H1 (cell line): ENCODE measurements around the gene ZMIZ1. TPM values are rescaled to one million over a fixed set of nuclear protein-coding genes. Genes with fewer than 3 reads are reported as not detected.

Source experiments
- CTCF ChIA-PET: fragments of 300-600 bp; sonication (Branson Sonifier 250); formaldehyde crosslinking; loops from one replicate; lab custom pipeline; 2021; ENCODE audit not compliant: partially characterized antibody; lab: Charles Lee
- POLR2A ChIA-PET: fragments of 300-600 bp; sonication (Branson Sonifier 250); formaldehyde crosslinking; loops from one replicate; lab custom pipeline; 2021; ENCODE audit warnings: inconsistent platforms; ENCODE audit not compliant: partially characterized antibody; lab: Charles Lee
- DNase-seq, 2 experiments: peaks; one replicate each; pipeline versions ENCODE4 v3.0.0 to v3.0.0-alpha.2; 2010 to 2022; ENCODE audit warnings: low spot score in 2 of 2, low read depth in 1 of 2, mixed read lengths in 1 of 2
- FAIRE-seq: peaks from 2 replicates; lab custom pipeline; 2011; peaks lifted over from hg19 to GRCh38; lab: Jason Lieb, UNC
- H2AFZ ChIP-seq: 2 replicates; pipeline ENCODE4 v1.8.1; 2012; ENCODE audit warnings: low read length, inconsistent platforms
- H2AK5ac ChIP-seq: 2 replicates; pipeline ENCODE4 v1.6.1; 2013; ENCODE audit warnings: low read depth, low read length
- H2BK120ac ChIP-seq: replicated peaks from 2 replicates; pipeline ENCODE3; 2013; ENCODE audit warnings: low read depth, low read length, inconsistent platforms
- H2BK12ac ChIP-seq: 2 replicates; pipeline ENCODE4 v1.6.1; 2013; ENCODE audit warnings: low read depth, low read length
- H2BK15ac ChIP-seq: 2 replicates; pipeline ENCODE4 v1.6.1; 2013; ENCODE audit warnings: low read length
- H2BK20ac ChIP-seq: 2 replicates; pipeline ENCODE4 v1.6.1; 2013; ENCODE audit warnings: low read length
- H2BK5ac ChIP-seq: 2 replicates; pipeline ENCODE4 v1.6.1; 2013; ENCODE audit warnings: low read depth, low read length
- H3K14ac ChIP-seq: 2 replicates; pipeline ENCODE4 v1.6.1; 2013; ENCODE audit warnings: inconsistent platforms; ENCODE audit not compliant: insufficient read length
- H3K18ac ChIP-seq: 2 replicates; pipeline ENCODE4 v1.6.1; 2013; ENCODE audit warnings: low read length; ENCODE audit errors: extremely low read depth
- H3K23ac ChIP-seq: 2 replicates; pipeline ENCODE4 v1.6.1; 2013; ENCODE audit warnings: inconsistent platforms; ENCODE audit not compliant: insufficient read length
- H3K23me2 ChIP-seq: 2 replicates; pipeline ENCODE4 v1.6.1; 2013; ENCODE audit warnings: low read depth, low read length
- H3K27ac ChIP-seq: 2 replicates; pipeline ENCODE4 v1.6.1; 2011; ENCODE audit warnings: low read depth, low read length, inconsistent platforms
- H3K27me3 ChIP-seq, 4 experiments: replicated peaks in 1 of 4; 1 replicate in 1 of 4; 2 replicates in 3 of 4; pipeline versions ENCODE4 v1.6.1 to v1.8.1; 2011 to 2013; ENCODE audit warnings: low read length in 3 of 4, mild to moderate bottlenecking in 3 of 4, inconsistent platforms in 2 of 4, mixed read lengths in 2 of 4, moderate library complexity in 1 of 4; ENCODE audit not compliant: control insufficient read depth in 3 of 4, insufficient read depth in 3 of 4; ENCODE audit errors: extremely low read depth in 1 of 4
- H3K36me3 ChIP-seq, 4 experiments: 2 replicates each; pipeline versions ENCODE4 v1.6.1 to v1.8.1; 2011 to 2013; ENCODE audit warnings: mild to moderate bottlenecking in 4 of 4, low read length in 3 of 4, moderate library complexity in 2 of 4, control low read depth in 1 of 4, inconsistent platforms in 1 of 4; ENCODE audit not compliant: insufficient read depth in 4 of 4, control insufficient read depth in 2 of 4
- H3K4ac ChIP-seq: replicated peaks from 2 replicates; pipeline ENCODE3; 2013; ENCODE audit warnings: low read length, low read depth, mixed read lengths, inconsistent platforms; ENCODE audit not compliant: insufficient read length
- H3K4me1 ChIP-seq, 4 experiments: replicated peaks in 1 of 4; 1 replicate in 1 of 4; 2 replicates in 3 of 4; pipeline versions ENCODE4 v1.6.1 to v1.8.1; 2011 to 2013; ENCODE audit warnings: low read length in 3 of 4, inconsistent platforms in 2 of 4, mixed read lengths in 1 of 4; ENCODE audit not compliant: insufficient read depth in 4 of 4, control insufficient read depth in 3 of 4
- H3K4me2 ChIP-seq, 2 experiments: 2 replicates each; pipeline versions ENCODE4 v1.6.1 to v1.8.1; 2011 to 2013; ENCODE audit warnings: low read depth in 2 of 2, low read length in 2 of 2, control low read depth in 1 of 2, inconsistent platforms in 1 of 2, mild to moderate bottlenecking in 1 of 2; ENCODE audit not compliant: insufficient read depth in 1 of 2
- H3K4me3 ChIP-seq, 4 experiments: fragments of 200-600, 300-600 bp in 1 of 4; sonication (generic), shearing (Covaris generic), sonication (Bioruptor Twin) in 1 of 4; 2 replicates each; pipeline versions ENCODE4 v1.5.1 to v1.8.1; 2011 to 2016; ENCODE audit warnings: low read length in 4 of 4, low read depth in 3 of 4, control low read depth in 2 of 4, inconsistent platforms in 2 of 4, mild to moderate bottlenecking in 2 of 4, mixed read lengths in 1 of 4, moderate library complexity in 1 of 4; ENCODE audit not compliant: insufficient read depth in 2 of 4; ENCODE audit errors: extremely low read depth in 1 of 4
- H3K56ac ChIP-seq: replicated peaks from 2 replicates; pipeline ENCODE3; 2013; ENCODE audit warnings: low read depth, mild to moderate bottlenecking, mixed read lengths, low read length, inconsistent platforms; ENCODE audit not compliant: insufficient read length
- H3K79me1 ChIP-seq: 2 replicates; pipeline ENCODE4 v1.6.1; 2013; ENCODE audit warnings: low read depth, low read length, control low read depth
- H3K79me2 ChIP-seq, 2 experiments: 2 replicates each; pipeline versions ENCODE4 v1.6.1 to v1.8.1; 2012 to 2013; ENCODE audit warnings: low read length in 2 of 2, mild to moderate bottlenecking in 2 of 2, inconsistent platforms in 1 of 2; ENCODE audit not compliant: insufficient read depth in 2 of 2, control insufficient read depth in 1 of 2
- H3K9ac ChIP-seq, 4 experiments: replicated peaks in 1 of 4; 1 replicate in 1 of 4; 2 replicates in 3 of 4; pipeline versions ENCODE4 v1.6.1 to v1.8.1; 2011 to 2013; ENCODE audit warnings: low read depth in 3 of 4, low read length in 3 of 4, control low read depth in 2 of 4, mild to moderate bottlenecking in 2 of 4, moderate library complexity in 2 of 4, inconsistent platforms in 1 of 4; ENCODE audit errors: extremely low read depth in 1 of 4
- H3K9me3 ChIP-seq, 2 experiments: 2 replicates each; pipeline versions ENCODE4 v1.6.1 to v1.8.1; 2012 to 2013; ENCODE audit warnings: mild to moderate bottlenecking in 2 of 2, moderate library complexity in 2 of 2, control low read depth in 1 of 2, inconsistent platforms in 1 of 2, low read depth in 1 of 2, low read length in 1 of 2, mixed read lengths in 1 of 2; ENCODE audit not compliant: insufficient read depth in 2 of 2
- H4K20me1 ChIP-seq, 2 experiments: replicated peaks in 1 of 2; 2 replicates each; pipeline versions ENCODE3 to v1.8.1; 2011 to 2013; ENCODE audit warnings: inconsistent platforms in 2 of 2, low read length in 2 of 2, mild to moderate bottlenecking in 1 of 2; ENCODE audit not compliant: insufficient read depth in 2 of 2, control insufficient read depth in 1 of 2
- H4K5ac ChIP-seq: 2 replicates; pipeline ENCODE4 v1.6.1; 2013; ENCODE audit warnings: low read length, low read depth, mixed read lengths, inconsistent platforms; ENCODE audit not compliant: insufficient read length
- H4K8ac ChIP-seq: 2 replicates; pipeline ENCODE4 v1.8.0; 2013; ENCODE audit warnings: mild to moderate bottlenecking, moderate library complexity, low read length, inconsistent platforms; ENCODE audit not compliant: insufficient read depth; ENCODE audit errors: extremely low read depth
- H4K91ac ChIP-seq: replicated peaks from 2 replicates; pipeline ENCODE3; 2013; ENCODE audit warnings: low read length, mixed read lengths, inconsistent platforms; ENCODE audit not compliant: insufficient read length
- BCL11A ChIP-seq, 2 experiments: IDR thresholded peaks; one replicate each; pipeline ENCODE4 v1.6.1; 2011; ENCODE audit warnings: low read depth in 2 of 2, low read length in 2 of 2, mild to moderate bottlenecking in 2 of 2
- EGR1 ChIP-seq: IDR thresholded peaks from 2 replicates; pipeline ENCODE4 v1.6.1; 2011; ENCODE audit warnings: low read depth, low read length, borderline replicate concordance
- MAFK ChIP-seq: IDR thresholded peaks from 2 replicates; pipeline ENCODE4 v1.6.1; 2012; ENCODE audit warnings: low read depth, mild to moderate bottlenecking, improper control_type of control experiment, low read length
- SP2 ChIP-seq: IDR thresholded peaks from 2 replicates; pipeline ENCODE4 v1.6.1; 2012; ENCODE audit warnings: mild to moderate bottlenecking, low read length, inconsistent platforms
- WGBS, 2 experiments: shearing (Covaris generic) in 1 of 2; methylation state at CpG; one replicate each; pipeline versions ENCODE4 v1.1.6 to v1.1.7; 2013 to 2015; ENCODE audit warnings: low lambda C conversion rate in 2 of 2, mixed read lengths in 2 of 2, inconsistent platforms in 1 of 2, low coverage in 1 of 2, missing lambda C conversion rate in 1 of 2; ENCODE audit not compliant: insufficient replicate concordance in 2 of 2, insufficient coverage in 1 of 2, insufficient read length in 1 of 2; ENCODE audit errors: extremely low coverage in 1 of 2, missing lambda C conversion rate in 1 of 2; 5-methylcytosine and 5-hydroxymethylcytosine counted together
- polyA plus RNA-seq, 7 experiments: library from polyadenylated mRNA; depleted of rRNA in 3 of 7; stranded (reverse) in 5 of 7; unstranded in 2 of 7; fragments of >200 nt in 5 of 7; fragments of 200-250 nt in 2 of 7; gene quantifications; 1 replicate in 5 of 7; 2 replicates in 1 of 7; 4 replicates in 1 of 7; pipeline versions ENCODE4 v1.2.1 to v1.2.3, GENCODE V29; 2011 to 2013; ENCODE audit warnings: missing spikeins in 2 of 7, mixed read lengths in 2 of 7
- total RNA-seq: library from RNA; stranded (reverse); fragmentation: NEBNext Ultra II Directional; extraction: Animal tissue kit (Norgen Biotek cat#: 25700); gene quantifications from 2 replicates; pipeline ENCODE4 v1.2.1, GENCODE V29; 2021

ZMIZ1 gene
- total and polyA plus RNA-seq, 2 of the 8 experiments (the other 6 are each of a cell fraction or from before 2014, with no cell fraction given), result 8.1 to 28.0 TPM

DNA sequence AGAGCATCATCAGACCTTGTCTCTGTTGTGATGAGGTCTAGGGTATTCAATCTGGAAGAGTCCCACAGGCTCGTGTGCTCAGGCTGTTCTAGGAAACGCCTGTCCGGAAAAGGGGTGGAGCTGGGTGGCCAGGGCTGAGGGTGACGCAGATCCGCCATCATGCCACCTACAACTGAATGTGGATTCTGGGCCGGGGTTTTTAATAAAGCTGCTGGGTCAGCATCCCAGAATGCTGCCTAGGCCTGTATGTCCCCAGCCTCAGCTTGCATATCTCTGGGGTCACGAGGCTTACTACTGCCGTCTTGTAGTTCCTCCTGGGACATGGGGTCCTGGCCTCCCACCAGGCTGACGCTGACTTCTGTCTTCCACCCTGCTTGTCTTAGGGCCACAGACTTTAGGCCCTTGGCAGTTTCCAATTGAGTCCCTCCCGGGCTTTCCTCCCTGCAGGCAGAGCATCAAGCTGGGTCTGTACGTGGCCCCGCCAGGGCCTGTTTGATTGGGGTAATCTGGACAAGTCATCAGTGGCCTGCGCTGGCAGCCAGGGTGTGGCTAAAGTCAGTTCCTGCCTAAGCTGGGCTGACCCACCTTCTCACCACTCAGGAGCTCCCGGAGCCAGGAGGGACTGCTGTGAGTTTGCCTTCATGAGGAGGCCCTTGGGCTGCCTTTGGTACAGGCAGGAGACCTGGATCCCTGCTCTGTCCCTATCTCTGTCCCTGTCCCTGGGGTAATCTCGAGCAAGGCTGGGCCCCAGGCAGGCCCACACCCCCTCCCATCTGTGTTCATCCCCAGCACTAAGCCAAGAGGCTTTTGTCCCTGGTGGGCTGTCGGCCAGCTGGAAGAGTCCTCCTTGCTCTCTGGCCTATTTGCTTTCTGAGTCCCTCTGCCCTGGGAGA is 79.9 kb downstream of the ZMIZ1 start:
- no peak overlapping the region for H3K9ac ChIP-seq
- H3K9me3 ChIP-seq, result no peaks in the 10 kb centered on the region
- H4K91ac ChIP-seq, result no peak overlapping the region
- H3K56ac ChIP-seq, result no peak overlapping the region
- peaks cover 0 to 27% (median 19%) of the 10 kb centered on the region in 4 experiments; a peak in 6 of 7 replicates for H3K4me1 ChIP-seq
- H3K23ac ChIP-seq, result no peak overlapping the region
- no peak overlapping the region; the same call in 1 of the 2 replicates for H2BK15ac ChIP-seq
- no peaks in the 10 kb centered on the region; a peak in 1 of 4 replicates for H3K79me2 ChIP-seq
- H3K23me2 ChIP-seq, result no peaks in the 10 kb centered on the region
- no peak overlapping the region for H2BK20ac ChIP-seq
- peak overlapping the region; percentile 27; the same call in 1 of the 2 replicates for H2BK12ac ChIP-seq
- H3K14ac ChIP-seq, result no peak overlapping the region
- ChIA-PET POLR2A (interaction anchor here (0.9 to 1.7 kb wide), 5 partner anchors 10 to 35 kb away, joined by 3 to 6 read pairs (median 3); no protein-coding TSS in a partner anchor), CTCF (interaction anchor here (0.6 to 3.6 kb wide), 11 partner anchors 9 to 50 kb away, joined by 3 to 11 read pairs (median 4); no protein-coding TSS in a partner anchor)
- H3K18ac ChIP-seq, result no peak overlapping the region; the same call in 1 of the 2 replicates
- H3K27me3 ChIP-seq, result no peaks in the 10 kb centered on the region
- H2AFZ ChIP-seq, result no peak overlapping the region
- FAIRE-seq (no peak), DNase-seq (no peak)
- TF ChIP-seq BCL11A (IDR thresholded peaks at IDR 0.05; ENCODE audit: low read depth in 2 of 2, low read length in 2 of 2), result no peak
- no peak for TF ChIP-seq SP2
- TF ChIP-seq MAFK, result no peak
- no peak for TF ChIP-seq EGR1
- no peak overlapping the region for H3K27ac ChIP-seq
- no peak overlapping the region for H3K4me3 ChIP-seq
- no peak overlapping the region for H3K4me2 ChIP-seq
- H3K36me3 ChIP-seq, result no peaks in the 10 kb centered on the region
- 87% methylated on average over 16 of the region's 16 CpGs; no CpG with 5 or more reads in 1 of the 2 experiments for WGBS, 2 experiments
- peaks cover 0 to 1% of the 10 kb centered on the region in 2 experiments for H4K20me1 ChIP-seq
- 0 out of 2 replicates have a peak overlapping the region, but pooled peaks have one; percentile 71 for H2BK5ac ChIP-seq
- no peak overlapping the region for H2BK120ac ChIP-seq
- H4K8ac ChIP-seq, result no peak overlapping the region
- no peak overlapping the region for H4K5ac ChIP-seq
- H2AK5ac ChIP-seq, result 0 out of 2 replicates have a peak overlapping the region, but pooled peaks have one; percentile 48
- peaks cover 2% of the 10 kb centered on the region for H3K79me1 ChIP-seq
- H3K4ac ChIP-seq, result no peak overlapping the region
